ENCODE measurements around the gene RRM1.

The RRM1 gene

GRCh38 chr11:4093519-4094347 is 866 bp upstream of the RRM1 start:
- TF ChIP-seq, protein P1, sequence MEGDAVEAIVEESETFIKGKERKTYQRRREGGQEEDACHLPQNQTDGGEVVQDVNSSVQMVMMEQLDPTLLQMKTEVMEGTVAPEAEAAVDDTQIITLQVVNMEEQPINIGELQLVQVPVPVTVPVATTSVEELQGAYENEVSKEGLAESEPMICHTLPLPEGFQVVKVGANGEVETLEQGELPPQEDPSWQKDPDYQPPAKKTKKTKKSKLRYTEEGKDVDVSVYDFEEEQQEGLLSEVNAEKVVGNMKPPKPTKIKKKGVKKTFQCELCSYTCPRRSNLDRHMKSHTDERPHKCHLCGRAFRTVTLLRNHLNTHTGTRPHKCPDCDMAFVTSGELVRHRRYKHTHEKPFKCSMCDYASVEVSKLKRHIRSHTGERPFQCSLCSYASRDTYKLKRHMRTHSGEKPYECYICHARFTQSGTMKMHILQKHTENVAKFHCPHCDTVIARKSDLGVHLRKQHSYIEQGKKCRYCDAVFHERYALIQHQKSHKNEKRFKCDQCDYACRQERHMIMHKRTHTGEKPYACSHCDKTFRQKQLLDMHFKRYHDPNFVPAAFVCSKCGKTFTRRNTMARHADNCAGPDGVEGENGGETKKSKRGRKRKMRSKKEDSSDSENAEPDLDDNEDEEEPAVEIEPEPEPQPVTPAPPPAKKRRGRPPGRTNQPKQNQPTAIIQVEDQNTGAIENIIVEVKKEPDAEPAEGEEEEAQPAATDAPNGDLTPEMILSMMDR (conservative IDR thresholded peaks at IDR 0.05) = no peak
- H3K27ac ChIP-seq = peak overlapping the region; percentile 93

DNA sequence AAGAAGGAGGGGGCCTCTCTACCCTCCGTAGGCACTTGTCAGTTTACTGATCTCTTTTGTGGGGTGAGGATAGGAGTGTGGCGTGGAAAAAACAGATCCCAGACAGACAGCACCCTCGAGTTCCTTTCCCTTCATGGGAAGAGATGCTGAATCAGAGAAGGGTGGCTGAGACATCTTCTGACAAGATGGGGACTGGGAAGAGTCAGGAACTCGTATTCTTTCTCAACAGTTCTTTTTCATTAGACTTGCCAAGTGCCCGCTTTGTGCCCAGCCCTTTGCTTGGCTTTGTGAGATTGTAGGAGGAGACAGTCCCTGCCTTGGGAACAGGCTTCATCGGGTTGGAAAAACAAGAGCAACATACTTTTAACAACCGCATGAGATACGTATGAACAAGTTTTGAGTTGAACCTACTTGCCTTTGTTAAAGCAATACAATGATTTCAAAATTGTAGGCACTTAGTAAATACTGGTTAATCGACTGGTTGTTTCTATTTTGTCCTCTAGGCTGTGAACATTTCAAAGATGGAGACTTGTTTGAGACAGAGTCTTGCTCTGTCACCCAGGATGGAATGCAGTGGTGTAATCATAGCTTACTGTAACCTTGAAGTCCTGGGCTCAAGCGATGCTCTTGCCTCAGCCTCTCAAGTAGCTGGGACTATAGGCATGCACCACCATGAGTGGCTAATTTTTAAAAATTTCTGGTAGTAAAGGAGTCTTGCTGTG is 1.1 kb downstream of the RRM1 start:
- peak overlapping the region; percentile 93 for H3K27ac ChIP-seq
- TF ChIP-seq, protein P1 (conservative IDR thresholded peaks at IDR 0.05) = no peak

DNA sequence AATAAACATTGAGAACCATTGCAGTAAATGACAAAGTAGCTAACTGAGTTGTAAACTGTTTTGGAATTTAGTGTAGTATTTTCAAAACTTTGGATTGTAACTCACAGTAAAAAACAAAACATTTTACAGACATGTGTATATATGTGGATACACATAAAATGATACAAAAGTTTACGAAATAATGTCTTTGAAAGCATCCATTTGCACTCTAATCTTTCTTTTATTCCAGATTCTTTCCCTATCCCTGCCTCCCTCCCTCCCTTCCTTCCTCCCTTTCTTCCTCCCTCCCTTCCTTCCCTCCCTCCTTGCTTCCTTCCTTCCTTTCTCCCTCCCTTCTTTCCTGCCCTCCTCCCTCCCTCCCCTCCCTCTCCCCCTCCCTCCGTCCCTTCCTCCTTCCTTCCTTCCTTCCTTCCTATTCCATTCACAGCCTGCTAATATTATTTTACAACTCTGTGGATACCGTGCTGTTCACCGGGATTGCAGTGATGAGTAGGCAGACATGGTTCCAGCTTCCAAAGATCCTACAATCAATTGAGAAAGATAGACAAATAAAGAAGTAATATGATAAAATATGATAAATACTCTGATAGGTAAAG is 3.5 kb downstream of the RRM1 start:
- TF ChIP-seq, protein P1 (conservative IDR thresholded peaks at IDR 0.05) = no peak
- H3K27ac ChIP-seq = no peak overlapping the region

GRCh38 chr11:4102711-4103110 is 8.1 kb downstream of the RRM1 start:
- no peak overlapping the region for H3K27ac ChIP-seq
- TF ChIP-seq, protein P1 (conservative IDR thresholded peaks at IDR 0.05) = no peak

GRCh38 chr11:4103269-4103668 is 8.7 kb downstream of the RRM1 start:
- TF ChIP-seq, protein P1 (conservative IDR thresholded peaks at IDR 0.05) = no peak
- no peak overlapping the region for H3K27ac ChIP-seq

GRCh38 chr11:4105916-4106315 is 11.3 kb downstream of the RRM1 start:
- H3K27ac ChIP-seq = no peak overlapping the region
- TF ChIP-seq, protein P1 (conservative IDR thresholded peaks at IDR 0.05) = no peak

DNA sequence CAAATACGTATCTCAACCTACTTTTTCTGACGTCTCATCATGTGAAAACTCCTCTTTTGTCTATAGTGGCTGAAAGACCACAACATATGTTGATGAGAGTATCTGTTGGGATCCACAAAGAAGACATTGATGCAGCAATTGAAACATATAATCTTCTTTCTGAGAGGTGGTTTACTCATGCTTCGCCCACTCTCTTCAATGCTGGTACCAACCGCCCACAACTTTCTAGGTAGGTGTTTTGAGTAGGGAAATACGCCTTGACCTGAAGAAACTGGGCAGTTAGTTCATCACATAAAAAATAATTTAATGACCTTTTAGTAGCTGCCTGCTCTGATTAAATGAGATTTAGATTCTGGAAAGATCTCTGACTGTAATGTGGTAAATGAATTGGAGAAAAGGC is 17.2 kb downstream of the RRM1 start:
- TF ChIP-seq, protein P1 (conservative IDR thresholded peaks at IDR 0.05) = no peak
- no peak overlapping the region for H3K27ac ChIP-seq
